Measurements from ENCODE around the gene PRRG2.
"Not testable (repeated sequence)": the region's sequence is repeated elsewhere in the genome, so short reads cannot be mapped to it uniquely, and the experiment has no call there.

The PRRG2 gene

DNA sequence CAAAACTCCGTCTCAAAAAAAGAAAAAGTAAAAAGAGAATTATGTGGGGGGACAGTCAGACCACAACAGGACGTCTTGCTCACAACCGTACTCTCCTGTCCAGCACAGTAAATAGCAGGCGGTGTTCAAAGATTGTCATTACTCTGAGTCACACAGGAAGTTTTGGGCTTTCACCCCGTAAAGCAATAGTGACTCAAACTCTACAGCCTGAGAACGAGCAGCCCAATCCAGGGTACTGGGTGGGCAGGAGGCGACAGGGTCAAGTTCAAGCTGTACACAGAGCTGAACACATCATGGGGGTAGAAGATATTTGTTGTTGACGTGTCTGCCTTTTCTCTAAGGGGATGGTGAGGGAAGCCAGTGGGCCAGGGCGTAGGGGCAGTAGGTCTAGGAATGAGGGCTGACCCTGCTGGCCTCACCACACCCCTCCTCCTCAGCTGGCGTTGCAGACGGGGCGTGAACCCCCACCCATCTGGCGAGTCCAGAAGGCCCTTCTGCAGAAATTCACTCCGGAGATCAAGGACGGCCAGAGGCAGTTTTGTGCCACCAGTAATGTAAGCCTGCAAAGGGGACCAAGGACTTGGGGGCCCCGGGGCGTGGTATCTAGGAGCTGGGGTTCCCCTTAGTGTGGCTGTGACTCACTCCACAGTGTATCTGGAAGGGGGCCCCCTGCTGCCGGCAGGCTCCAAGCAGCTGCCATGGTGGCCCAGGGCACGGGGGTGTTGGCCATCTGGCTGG lies 33.1 kb downstream of the PRRG2 start:
- DNase-seq, result peak; percentile 79

DNA sequence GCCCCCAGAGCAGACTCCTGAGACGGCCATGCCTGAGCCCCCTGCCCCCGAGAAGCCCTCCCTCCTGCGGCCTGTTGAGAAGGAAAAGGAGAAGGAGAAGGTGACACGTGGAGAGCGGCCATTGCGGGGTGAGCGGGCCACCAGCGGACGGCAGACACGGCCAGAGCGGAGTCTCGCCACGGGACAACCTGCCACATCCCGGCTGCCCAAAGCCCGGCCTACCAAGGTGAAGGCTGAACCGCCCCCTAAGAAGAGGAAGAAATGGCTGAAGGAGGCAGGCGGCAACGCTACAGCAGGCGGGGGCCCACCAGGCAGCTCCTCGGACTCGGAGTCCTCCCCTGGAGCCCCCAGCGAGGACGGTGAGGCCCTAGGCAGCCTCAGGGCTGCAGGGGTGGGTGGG lies 34.7 kb downstream of the PRRG2 start:
- DNase-seq, result no peak

DNA sequence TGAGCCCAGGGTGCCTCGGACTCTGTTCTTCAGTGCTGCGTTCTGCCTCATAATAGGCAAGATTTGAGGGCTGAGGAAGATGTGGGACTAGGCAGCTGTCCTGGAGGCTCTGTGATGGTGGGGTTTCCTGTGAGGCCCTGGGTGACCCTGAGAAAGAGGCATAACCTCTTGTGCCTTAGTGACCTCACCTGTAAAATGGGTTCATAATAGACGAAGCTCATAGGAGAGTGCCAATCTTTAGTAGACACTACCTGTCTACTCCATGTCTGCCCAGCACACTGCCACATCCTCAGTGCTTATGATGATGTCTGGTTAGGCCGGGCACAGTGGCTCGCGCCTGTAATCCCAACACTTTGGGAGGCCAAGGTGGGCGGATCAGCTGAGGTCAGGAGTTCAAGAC lies 35.4 kb downstream of the PRRG2 start:
- DNase-seq, result no peak

DNA sequence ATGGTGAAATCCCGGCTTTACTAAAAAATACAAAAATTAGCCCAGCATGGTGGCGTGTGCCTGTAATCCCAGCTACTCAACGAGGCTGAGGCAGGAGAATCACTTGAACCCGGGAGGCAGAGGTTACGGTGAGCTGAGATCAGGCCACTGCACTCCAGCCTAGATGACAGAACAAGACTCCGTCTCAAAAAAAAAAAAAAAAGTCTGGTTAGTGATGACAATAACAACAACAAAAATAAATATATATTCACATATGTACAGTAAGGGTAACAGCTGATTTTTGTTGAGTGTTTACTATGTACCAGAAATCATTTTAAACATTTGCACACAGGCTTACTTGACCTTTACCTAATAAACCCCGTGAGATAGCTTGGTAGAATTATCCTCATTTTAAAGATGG lies 35.8 kb downstream of the PRRG2 start:
- no peak for DNase-seq

DNA sequence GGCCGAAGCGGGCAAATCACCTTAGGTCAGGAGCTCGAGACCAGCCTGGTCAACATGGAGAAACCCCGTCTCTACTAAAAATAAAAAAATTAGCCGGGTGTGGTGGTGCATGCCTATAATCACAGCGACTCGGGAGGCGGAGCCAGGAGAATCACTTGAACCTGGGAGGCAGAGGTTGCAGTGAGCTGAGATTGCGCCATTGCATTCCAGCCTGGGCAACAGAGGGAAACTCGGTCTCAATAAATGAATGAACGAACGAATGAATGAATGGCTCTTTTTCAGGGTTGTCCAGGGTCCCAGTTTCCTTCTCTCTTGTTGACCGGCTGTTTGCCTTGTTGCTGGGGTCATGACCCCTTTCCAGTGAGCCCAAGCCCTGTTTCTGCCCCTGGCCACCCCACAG lies 36.7 kb downstream of the PRRG2 start:
- DNase-seq, result not testable (repeated sequence)

DNA sequence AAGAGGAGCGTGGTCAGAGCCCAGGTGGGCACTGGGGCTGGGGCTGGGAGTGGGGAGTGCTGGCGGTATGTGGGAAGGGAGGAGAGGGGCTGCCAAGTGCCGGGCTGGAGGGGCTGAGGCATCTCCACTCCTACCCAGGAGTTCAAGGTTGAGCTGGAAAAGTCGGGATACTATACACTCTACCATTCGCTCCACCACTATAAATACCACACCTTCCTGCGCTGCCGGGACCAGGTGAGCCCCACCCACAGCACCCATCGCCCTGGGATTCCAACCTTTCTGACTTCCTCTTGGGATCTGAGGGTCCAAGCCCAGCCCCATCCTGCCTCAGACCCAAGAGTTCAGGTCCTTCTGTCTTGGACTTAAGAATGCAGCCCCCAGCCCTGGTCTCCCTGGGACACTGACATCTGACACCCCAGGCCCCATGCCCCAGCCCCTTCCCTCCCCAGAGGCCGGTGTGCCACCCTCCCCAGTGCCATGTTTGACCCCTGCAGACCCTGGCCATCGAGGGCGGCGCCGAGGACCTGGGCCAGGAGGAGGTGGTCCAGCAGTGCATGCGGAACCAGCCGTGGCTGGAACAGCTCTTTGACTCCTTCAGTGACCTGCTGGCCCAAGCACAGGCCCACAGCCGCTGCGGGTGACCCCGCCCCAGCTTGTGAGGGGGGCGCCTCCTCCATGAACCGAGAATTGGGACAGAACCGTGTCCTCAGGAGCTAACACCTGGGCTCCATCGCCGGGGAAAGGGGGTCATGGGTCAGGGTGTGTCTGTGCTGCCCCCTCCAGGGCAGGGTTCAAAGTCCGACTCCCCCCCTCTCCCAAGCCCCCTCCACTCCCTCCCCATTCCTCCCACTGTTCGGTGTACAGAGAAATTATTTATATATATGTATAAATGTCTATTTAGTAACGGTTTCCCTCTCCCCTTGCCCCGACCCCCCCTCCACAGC lies 44.1 kb downstream of the PRRG2 start:
- no peak for DNase-seq

DNA sequence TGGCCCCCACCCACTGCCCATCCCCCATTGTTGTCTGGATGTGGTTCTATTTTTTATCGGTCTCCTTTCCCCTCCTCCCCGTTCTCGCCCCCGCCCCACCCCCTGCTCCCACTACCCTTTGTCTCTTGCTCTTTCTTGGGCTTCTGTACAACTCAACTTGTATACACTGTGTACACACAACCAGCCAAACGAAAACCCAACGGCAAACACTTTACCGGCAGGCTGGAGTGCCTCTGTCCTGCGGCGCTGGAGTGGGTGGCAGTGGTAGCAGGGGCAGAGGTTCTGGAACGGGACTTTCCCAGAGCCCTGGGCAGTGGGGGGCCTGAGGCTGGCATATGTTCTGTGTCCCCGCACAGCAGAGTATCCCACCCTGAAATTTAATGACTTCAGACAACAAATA lies 45.1 kb downstream of the PRRG2 start:
- no peak for DNase-seq

DNA sequence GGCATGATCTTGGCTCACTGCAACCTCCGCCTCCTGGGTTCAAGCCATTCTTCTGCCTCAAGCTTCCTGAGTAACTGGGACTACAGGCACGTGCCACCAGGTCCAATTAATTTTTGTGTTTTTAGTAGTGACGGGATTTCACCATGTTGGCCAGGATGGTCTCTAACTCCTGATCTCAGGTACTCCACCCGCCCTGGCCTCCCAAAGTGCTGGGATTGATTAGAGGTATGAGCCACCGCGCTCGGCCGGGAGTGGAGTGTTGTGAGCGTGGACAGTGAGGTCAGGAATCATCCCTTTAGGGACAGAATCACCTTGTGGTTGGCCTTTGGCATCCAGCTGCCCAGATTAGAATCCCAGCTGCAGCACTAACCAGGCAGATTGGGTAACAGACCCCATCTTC lies 48.5 kb downstream of the PRRG2 start:
- no peak for DNase-seq

DNA sequence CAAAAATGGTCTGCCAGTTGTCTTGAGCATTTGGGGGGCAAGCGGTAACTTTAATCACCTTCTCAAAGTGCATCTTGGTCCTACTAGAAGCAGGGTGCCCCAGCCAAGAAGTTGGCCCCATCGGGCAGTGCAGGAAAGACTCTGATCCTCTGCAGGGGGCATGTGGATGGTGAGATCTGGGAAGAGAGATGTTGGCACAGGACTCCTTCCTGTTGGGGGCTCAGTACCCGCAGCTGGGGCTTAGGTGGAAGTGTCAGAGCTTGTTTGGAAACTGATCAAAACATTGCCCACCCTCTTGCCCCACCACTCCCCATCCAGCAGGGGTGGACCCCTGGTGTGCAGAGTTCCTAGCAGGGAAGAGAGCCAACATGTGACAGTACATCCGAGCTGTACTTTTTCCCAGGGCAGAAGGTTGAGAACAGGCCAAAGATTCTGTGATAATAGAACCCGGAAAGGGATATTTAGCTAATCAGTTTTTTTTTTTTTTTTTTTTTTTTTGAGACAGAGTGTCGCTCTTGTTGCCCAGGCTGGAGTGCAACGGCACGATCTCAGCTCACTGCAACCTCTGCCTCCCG lies 50.0 kb downstream of the PRRG2 start:
- no peak for DNase-seq

DNA sequence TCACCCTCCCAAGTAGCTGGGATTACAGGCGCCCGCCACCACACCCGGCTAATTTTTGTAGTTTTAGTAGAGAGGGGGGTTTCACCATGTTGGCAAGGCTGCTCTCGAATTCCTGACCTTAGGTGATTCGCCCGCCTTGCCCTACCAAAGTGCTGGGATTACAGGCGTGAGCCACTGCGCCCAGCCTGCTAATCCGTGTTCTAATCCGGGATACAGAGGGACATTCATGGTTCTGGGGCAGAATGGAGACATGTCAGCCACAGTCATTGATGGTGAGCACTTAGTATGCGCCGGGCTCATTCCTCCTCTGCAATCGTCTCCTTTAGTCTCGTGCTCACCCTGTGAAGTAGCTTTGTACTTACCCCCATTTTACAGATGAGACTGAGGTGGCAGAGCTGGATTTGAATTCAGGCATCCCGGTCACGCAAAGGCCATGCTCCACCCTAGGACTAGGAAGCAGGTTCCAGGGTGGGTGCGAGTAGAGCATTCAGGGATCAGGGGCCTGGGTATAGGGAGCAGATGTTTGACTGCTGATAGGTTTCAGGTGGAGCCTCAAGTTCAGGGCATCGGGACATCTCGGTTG lies 50.6 kb downstream of the PRRG2 start:
- DNase-seq, result no peak

DNA sequence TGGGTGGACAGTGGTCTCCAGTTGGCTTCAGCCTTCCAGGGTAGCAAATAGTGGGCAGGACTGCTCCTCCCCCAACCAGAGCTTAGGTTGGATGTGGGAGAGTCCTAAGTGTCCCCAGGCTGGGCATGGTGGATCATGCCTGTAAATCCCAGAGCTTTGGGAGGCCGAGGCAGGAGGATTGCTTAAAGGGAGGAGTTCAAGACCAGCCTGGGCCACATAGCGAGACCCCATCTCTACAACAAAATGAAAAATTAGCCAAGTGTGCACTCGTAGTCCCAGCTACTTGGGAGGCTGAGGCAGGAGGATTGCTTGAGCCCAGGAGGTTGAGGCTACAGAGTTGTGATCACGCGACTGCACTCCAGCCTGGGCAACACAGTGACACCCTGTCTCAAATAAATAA lies 51.5 kb downstream of the PRRG2 start:
- DNase-seq, result no peak

DNA sequence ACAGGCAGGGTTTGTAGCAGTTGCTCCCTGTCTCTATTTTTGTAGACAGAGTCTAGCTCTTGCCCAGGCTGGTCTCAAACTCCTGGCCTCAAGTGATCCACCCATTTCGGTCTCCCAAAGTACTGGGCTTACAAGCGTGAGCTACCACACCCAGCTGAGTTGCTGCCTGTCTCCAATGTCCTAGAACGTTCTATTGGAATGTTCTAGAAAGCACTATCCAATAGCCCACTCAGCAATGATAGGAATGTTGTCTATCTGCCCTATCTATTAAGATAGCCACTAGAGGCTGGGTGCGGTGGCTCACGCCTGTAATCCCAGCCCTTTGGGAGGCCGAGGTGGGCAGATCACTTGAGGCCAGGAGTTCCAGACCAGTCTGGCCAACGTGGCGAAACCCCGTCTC lies 52.2 kb downstream of the PRRG2 start:
- DNase-seq, result not testable (repeated sequence)

DNA sequence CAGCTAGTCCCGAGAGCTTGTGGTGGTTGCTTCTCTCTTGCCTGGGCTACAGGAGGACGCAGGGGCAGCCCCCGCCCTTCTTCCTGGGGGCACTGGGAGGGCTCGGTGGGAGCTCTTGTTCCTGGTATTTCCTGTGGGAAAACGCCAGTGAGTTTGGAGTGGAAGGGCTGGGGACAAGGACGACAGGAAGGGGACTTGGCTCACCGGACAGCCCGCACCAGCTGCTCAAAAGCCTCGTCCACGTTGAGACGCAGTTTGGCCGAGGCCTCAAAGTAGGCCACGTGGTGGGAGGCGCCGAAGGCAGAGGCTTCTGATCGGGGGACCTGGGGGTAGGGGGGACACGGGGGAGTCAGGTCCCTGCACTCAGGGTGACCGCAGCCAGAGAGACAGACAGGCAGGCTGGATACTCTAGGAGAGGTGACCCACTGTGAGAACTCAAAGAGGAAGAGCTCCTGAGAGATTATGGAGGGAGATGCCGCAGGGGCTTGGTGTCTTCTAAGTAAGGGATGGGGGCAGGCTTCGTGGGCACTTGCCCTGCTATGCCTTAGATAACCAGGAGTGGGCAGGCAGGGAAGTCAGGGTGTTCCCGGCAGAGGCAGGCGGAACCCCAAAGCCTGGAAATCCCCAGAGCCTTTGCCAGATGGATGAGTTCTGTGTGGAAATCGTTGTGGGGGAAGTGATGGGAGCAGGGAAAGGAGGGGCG lies 54.6 kb downstream of the PRRG2 start:
- DNase-seq, result no peak

DNA sequence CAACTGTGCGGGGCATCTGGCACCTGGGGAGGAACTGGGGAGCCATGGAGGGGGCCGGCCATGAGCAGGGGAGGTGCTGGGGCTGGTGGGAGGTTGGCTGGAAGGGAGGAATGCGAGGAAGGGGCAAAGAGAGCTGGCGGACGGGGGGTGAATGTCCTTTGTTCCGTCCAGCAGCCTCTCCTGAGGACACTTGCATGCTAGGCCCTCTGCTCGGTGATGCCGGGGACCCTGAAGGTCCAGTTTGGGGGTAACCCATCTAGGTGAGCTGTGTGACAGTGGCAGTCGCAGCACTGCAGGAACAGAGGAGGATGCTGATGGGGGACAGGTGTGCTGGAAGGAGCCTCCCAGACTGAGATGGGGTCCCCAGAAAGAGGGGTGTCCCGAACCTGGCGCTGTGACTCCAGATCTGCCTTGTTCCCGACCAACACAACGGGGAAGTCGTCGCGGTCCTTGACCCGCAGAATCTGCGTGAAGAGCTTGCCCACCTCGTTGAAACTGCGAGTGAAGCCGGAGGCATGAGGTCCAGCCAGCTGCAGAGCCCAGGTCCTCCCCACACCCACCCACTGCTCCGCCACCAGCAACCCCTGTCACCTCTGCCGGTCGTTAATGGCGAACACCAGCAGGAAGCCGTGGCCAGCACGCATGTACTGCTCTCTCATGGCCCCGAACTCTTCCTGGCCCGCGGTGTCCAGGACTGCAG lies 55.3 kb downstream of the PRRG2 start:
- DNase-seq, result no peak

DNA sequence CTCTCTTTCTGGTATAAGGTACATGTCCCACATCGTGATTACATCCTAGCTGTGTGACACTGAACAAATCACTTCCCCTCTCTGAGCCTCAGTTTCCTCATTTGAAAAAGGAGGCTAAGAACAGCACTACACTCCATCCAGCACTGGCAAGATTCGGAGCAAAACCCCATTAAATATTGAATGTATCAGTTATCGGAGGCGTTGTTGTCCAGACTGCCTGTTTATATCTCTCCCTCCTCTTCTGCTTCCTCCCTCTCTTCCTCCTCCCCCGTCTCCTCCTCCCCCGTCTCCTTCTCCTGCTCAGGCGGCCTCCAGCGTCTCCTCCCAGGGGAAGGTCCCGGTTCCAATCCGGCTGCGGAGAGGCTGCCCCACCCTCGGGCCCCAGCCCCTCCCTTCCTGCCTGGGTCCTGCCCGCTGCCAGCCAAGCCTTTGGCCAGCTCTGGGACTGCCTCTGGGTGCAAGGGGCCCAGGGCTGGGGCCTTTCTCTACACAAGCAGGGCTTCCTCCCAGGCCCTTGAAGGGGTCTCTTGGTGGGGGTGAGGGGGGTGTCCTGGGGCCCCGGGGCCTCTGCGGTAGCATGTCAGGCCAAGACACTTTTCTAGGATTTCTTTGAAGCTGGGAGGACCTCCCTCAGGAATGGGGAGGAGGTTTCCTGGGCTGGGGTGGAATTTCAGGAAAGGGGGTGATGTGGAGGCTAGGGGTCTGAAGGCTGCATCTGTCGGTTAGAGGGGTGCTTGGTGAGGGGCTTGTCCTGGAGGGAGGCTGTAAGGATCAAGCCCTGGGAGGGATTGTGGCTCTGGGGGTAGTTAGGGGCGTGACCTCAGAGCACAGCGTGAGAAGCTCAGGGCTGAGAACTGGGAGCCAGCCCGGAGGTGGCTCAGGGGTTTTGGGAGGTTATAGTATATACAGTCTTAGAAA lies 57.0 kb downstream of the PRRG2 start:
- DNase-seq, result peak; percentile 83

DNA sequence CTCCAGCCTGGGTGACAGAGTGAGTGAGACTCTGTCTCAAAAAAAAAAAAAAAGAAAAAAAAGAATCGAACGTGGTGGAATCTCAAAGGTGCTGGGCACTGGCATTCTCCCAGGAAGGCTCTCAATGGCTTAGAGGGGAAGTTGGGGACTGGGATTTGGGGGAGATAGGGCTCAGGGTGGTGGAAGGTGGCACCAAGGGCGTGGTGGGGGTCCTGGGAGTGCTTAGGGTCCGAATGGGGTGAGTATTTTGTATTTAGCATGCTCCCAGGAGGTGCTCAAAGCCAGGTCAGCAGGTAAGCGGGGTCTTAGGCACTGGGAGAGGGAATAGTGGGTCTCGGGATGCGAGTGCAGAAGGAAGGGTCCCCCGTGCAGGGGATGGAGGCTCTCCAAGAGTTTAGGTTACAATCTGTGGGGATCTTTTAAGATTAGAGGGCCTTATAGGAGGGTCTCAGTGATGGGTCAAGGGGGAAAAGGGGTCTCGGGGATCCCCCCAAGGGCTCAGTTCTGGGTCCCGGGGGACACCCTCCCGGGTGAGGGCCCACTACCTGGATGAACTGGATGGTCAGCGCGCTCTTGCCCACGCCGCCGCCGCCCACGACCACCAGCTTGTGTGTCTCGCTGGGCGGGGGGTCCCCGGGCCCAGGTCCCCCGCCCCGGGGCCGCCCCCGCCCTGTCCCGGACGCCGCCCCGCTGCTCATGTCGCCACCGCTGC lies 58.4 kb downstream of the PRRG2 start:
- no peak for DNase-seq

DNA sequence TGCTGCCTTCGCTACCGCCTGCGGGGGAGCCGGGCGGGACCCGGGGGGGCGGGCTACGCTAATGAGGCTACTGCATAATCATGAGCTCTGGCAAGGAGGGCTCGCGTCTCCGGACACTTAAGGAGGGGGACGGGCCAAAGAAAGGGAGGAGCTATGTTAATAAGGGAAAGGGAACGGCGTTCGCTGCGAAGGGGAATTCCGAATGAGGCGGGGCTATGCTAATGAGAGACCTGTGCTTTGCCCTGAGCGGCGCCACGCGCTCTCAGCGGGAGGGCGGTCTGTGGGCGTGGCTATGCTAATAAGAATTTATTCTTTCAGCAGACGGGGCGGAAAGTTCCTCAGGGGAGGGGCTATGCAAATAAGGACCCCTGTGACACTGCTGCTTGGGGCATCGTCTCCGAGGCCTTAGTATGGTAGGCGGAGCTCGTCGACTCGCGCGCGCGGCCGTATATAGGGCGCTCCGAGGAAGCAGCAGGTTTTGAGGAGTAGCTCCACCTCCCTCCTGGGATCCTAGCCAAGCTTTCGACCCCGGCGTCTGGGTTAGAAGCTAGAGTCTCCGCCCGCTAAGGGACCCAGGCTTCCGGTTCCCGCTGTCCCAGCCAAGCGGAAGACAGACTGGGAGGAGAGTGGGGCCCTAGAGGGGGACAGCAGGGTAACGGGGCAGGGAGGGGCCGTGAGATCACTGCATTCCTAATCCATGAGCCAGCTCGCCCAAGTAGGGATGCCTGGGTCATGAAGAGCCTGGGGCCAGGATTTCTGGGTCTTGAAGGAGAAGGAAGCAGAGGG lies 59.2 kb downstream of the PRRG2 start, which contains the start of gene RRAS:
Gene RRAS (minus strand): TSS at position 31 of the 786 bp plus-strand sequence. CDS start 45 bp downstream, outside the sequence.
- peak; percentile 100 for DNase-seq
